Vagina (tissue), 2 donors: ENCODE measurements around the gene CD9. TPM values are rescaled to one million over a fixed set of nuclear protein-coding genes. Genes with fewer than 3 reads are reported as not detected.

ENCODE experiments used
- DNase-seq, 2 donors: peaks; one replicate each; pipeline ENCODE4 v3.0.0-alpha.2; 2017; ENCODE audit errors: extremely low spot score in 2 of 2
- H3K27ac ChIP-seq: fragments of 200-600 bp; sonication (generic); one replicate; pipeline ENCODE4 v1.5.1; 2019
- H3K27me3 ChIP-seq: fragments of 200-600 bp; sonication (generic); one replicate; pipeline ENCODE4 v1.5.1; 2019
- H3K36me3 ChIP-seq, 2 donors: fragments of 200-600 bp; sonication (generic); one replicate each; pipeline ENCODE4 v1.5.1; 2017 to 2019
- H3K4me1 ChIP-seq: fragments of 200-600 bp; sonication (generic); one replicate; pipeline ENCODE4 v1.5.1; 2019
- H3K4me3 ChIP-seq, 2 donors: fragments of 200-600 bp; sonication (generic); 1 replicate in 1 of 2; 2 replicates in 1 of 2; pipeline ENCODE4 v1.5.1; 2016 to 2019
- H3K9me3 ChIP-seq: fragments of 200-600 bp; sonication (generic); one replicate; pipeline ENCODE4 v1.5.1; 2019
- CTCF ChIP-seq, 3 experiments: fragments of 450-650 bp in 2 of 3; fragments of 200-600 bp in 1 of 3; sonication (generic) in 1 of 3; IDR thresholded peaks; one replicate each; pipeline ENCODE4 v1.5.1; 2017 to 2019; ENCODE audit warnings: antibody characterized with exemption in 3 of 3, mild to moderate bottlenecking in 2 of 3, moderate library complexity in 2 of 3
- POLR2A ChIP-seq, 2 donors: fragments of 450-650 bp; IDR thresholded peaks; one replicate each; pipeline ENCODE4 v1.6.1; 2017; ENCODE audit warnings: antibody characterized with exemption in 2 of 2, mild to moderate bottlenecking in 2 of 2, moderate library complexity in 2 of 2
- POLR2AphosphoS5 ChIP-seq, 2 donors: sonication (generic); formaldehyde crosslinking; IDR thresholded peaks; one replicate each; pipeline ENCODE4 v1.9.0; 2017; ENCODE audit warnings: antibody characterized with exemption in 2 of 2, mild to moderate bottlenecking in 2 of 2, low read depth in 1 of 2; ENCODE audit not compliant: insufficient read depth in 1 of 2
- intact Hi-C: fragments of 100-400 bp; cut with DNase I; formaldehyde crosslinking; loops from one replicate; pipeline ENCODE4 v1.15.1; 2023
- total RNA-seq: library from RNA; depleted of rRNA; stranded (reverse); fragments of >200 nt; gene quantifications from one replicate; pipeline ENCODE4 v1.2.3, GENCODE V29; 2016

Gene CD9
- total RNA-seq, 1 donor from 2014 or later = 366 TPM

GRCh38 chr12:6241495-6241894 lies 41.3 kb downstream of the CD9 start:
- Histone ChIP-seq H3K4me1 (peaks cover 10% of the 10 kb centered on the region), H3K4me3 (no peak overlapping the region), H3K27ac (no peak overlapping the region), H3K27me3 (no peaks in the 10 kb centered on the region), H3K9me3 (no peaks in the 10 kb centered on the region), H3K36me3 (peaks cover 0 to 27% of the 10 kb centered on the region in 2 donors)
- intact Hi-C loops = no loop called here
- no peak for DNase-seq
- TF ChIP-seq POLR2A (IDR thresholded peaks at IDR 0.05) = no peak
- no peak for TF ChIP-seq CTCF (IDR thresholded peaks at IDR 0.05)
- TF ChIP-seq POLR2AphosphoS5 (IDR thresholded peaks at IDR 0.05; ENCODE audit: insufficient read depth in 1 of 2, low read depth in 1 of 2) = no peak

GRCh38 chr12:6249580-6249979 lies 49.4 kb downstream of the CD9 start:
- intact Hi-C loops = no loop called here
- no peak for TF ChIP-seq POLR2AphosphoS5 (IDR thresholded peaks at IDR 0.05; ENCODE audit: insufficient read depth in 1 of 2, low read depth in 1 of 2)
- TF ChIP-seq POLR2A (IDR thresholded peaks at IDR 0.05) = no peak
- no peak for TF ChIP-seq CTCF (IDR thresholded peaks at IDR 0.05)
- H3K27me3 ChIP-seq = no peaks in the 10 kb centered on the region
- H3K27ac ChIP-seq = no peak overlapping the region
- H3K9me3 ChIP-seq = no peaks in the 10 kb centered on the region
- peaks cover 20% of the 10 kb centered on the region for H3K4me1 ChIP-seq
- DNase-seq = no peak
- H3K36me3 ChIP-seq = no peaks in the 10 kb centered on the region
- H3K4me3 ChIP-seq = no peak overlapping the region

GRCh38 chr12:6250343-6250742 lies 50.1 kb downstream of the CD9 start:
- H3K27me3 ChIP-seq = no peaks in the 10 kb centered on the region
- no peaks in the 10 kb centered on the region for H3K9me3 ChIP-seq
- no peak overlapping the region for H3K27ac ChIP-seq
- intact Hi-C loops = no loop called here
- no peaks in the 10 kb centered on the region for H3K36me3 ChIP-seq
- DNase-seq = no peak
- TF ChIP-seq CTCF (IDR thresholded peaks at IDR 0.05) (no peak), POLR2A (IDR thresholded peaks at IDR 0.05) (no peak), POLR2AphosphoS5 (IDR thresholded peaks at IDR 0.05; ENCODE audit: insufficient read depth in 1 of 2, low read depth in 1 of 2) (no peak)
- H3K4me1 ChIP-seq = peaks cover 20% of the 10 kb centered on the region
- H3K4me3 ChIP-seq = no peak overlapping the region

- Histone ChIP-seq H3K27me3 (no peaks in the 10 kb centered on the region), H3K36me3 (no peaks in the 10 kb centered on the region), H3K4me3 (no peak overlapping the region), H3K4me1 (peaks cover 20% of the 10 kb centered on the region), H3K9me3 (no peaks in the 10 kb centered on the region), H3K27ac (no peak overlapping the region)
- DNase-seq = no peak
- no peak for TF ChIP-seq POLR2A (IDR thresholded peaks at IDR 0.05)
- no peak for TF ChIP-seq CTCF (IDR thresholded peaks at IDR 0.05)
- no peak for TF ChIP-seq POLR2AphosphoS5 (IDR thresholded peaks at IDR 0.05; ENCODE audit: insufficient read depth in 1 of 2, low read depth in 1 of 2)
- intact Hi-C loops = no loop called here
These were observed 53.1 kb downstream of the CD9 start for GRCh38 chr12:6253278-6253677.

- Histone ChIP-seq H3K4me3 (no peak overlapping the region), H3K27me3 (no peaks in the 10 kb centered on the region), H3K36me3 (no peaks in the 10 kb centered on the region), H3K9me3 (no peaks in the 10 kb centered on the region), H3K27ac (no peak overlapping the region), H3K4me1 (peaks cover 11% of the 10 kb centered on the region)
- intact Hi-C loops = no loop called here
- no peak for DNase-seq
- TF ChIP-seq CTCF (IDR thresholded peaks at IDR 0.05) (no peak), POLR2AphosphoS5 (IDR thresholded peaks at IDR 0.05; ENCODE audit: insufficient read depth in 1 of 2, low read depth in 1 of 2) (no peak), POLR2A (IDR thresholded peaks at IDR 0.05) (no peak)
These were observed 54.3 kb downstream of the CD9 start for GRCh38 chr12:6254491-6254890.
